Type B pancreatic cell (in vitro differentiated cells): ENCODE results near the gene SECTM1. TPM values are rescaled to one million over a fixed set of nuclear protein-coding genes. Genes with fewer than 3 reads are reported as not detected.

Experiments used
- DNase-seq: peaks from one replicate; pipeline ENCODE4 v3.0.0; 2021; ENCODE audit warnings: mixed read lengths; ENCODE audit not compliant: unreplicated experiment; ENCODE audit errors: extremely low spot score
- H3K27ac Mint-ChIP-seq: 2 replicates; pipeline ENCODE4 v1.8.0; 2021; ENCODE audit warnings: mild to moderate bottlenecking, mixed read lengths
- H3K27me3 Mint-ChIP-seq: 2 replicates; pipeline ENCODE4 v1.8.0; 2021; ENCODE audit warnings: mixed read lengths
- H3K36me3 Mint-ChIP-seq: 2 replicates; pipeline ENCODE4 v1.8.0; 2021; ENCODE audit warnings: mixed read lengths
- H3K4me1 Mint-ChIP-seq: one replicate; pipeline ENCODE4 v1.8.0; 2021; ENCODE audit warnings: mixed read lengths; ENCODE audit not compliant: unreplicated experiment
- H3K4me3 Mint-ChIP-seq: 2 replicates; pipeline ENCODE4 v1.8.0; 2021; ENCODE audit warnings: mild to moderate bottlenecking, mixed read lengths
- H3K9me3 Mint-ChIP-seq: 2 replicates; pipeline ENCODE4 v1.8.0; 2021; ENCODE audit warnings: mixed read lengths
- total RNA-seq: library from RNA; stranded (reverse); gene quantifications from 2 replicates; pipeline ENCODE4 v1.2.1, GENCODE V29; 2021; ENCODE audit warnings: low replicate concordance
- TF ChIP-seq, protein P1 (sequence below): fragments of 200-600 bp; sonication (generic); conservative IDR thresholded peaks from 2 replicates; pipeline ENCODE4 v1.5.0; 2021; ENCODE audit warnings: antibody characterized with exemption, mild to moderate bottlenecking

The SECTM1 gene
- total RNA-seq, 1 donor from 2014 or later: 13.2 TPM

DNA sequence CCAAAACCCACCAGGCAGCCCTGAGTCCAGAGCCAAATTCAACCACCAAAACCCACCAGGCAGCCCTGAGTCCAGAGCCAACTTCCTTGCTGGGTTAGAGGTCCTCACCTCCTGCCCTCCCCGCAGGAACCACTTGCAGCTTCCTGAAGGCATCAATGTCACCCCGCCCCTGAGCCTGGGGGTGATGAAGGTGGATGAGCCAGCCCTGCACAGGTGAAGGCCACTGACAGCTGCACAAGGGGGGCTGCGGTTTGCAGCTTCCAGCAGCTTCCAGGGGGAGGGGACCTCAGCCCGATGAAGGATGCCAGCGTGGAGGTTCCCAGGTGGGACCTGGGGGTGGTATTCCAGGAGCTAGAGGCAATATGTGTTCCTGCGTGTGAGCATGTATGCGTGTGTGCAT lies 52.5 kb downstream of the SECTM1 start:
- H3K27me3 Mint-ChIP-seq: no peaks in the 10 kb centered on the region
- no peak overlapping the region for H3K4me3 Mint-ChIP-seq
- H3K4me1 Mint-ChIP-seq: peaks cover 28% of the 10 kb centered on the region
- H3K27ac Mint-ChIP-seq: peak overlapping the region; percentile 72
- H3K36me3 Mint-ChIP-seq: no peaks in the 10 kb centered on the region
- TF ChIP-seq, protein P1, sequence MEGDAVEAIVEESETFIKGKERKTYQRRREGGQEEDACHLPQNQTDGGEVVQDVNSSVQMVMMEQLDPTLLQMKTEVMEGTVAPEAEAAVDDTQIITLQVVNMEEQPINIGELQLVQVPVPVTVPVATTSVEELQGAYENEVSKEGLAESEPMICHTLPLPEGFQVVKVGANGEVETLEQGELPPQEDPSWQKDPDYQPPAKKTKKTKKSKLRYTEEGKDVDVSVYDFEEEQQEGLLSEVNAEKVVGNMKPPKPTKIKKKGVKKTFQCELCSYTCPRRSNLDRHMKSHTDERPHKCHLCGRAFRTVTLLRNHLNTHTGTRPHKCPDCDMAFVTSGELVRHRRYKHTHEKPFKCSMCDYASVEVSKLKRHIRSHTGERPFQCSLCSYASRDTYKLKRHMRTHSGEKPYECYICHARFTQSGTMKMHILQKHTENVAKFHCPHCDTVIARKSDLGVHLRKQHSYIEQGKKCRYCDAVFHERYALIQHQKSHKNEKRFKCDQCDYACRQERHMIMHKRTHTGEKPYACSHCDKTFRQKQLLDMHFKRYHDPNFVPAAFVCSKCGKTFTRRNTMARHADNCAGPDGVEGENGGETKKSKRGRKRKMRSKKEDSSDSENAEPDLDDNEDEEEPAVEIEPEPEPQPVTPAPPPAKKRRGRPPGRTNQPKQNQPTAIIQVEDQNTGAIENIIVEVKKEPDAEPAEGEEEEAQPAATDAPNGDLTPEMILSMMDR: no peak
- no peak for DNase-seq
- H3K9me3 Mint-ChIP-seq: no peaks in the 10 kb centered on the region

DNA sequence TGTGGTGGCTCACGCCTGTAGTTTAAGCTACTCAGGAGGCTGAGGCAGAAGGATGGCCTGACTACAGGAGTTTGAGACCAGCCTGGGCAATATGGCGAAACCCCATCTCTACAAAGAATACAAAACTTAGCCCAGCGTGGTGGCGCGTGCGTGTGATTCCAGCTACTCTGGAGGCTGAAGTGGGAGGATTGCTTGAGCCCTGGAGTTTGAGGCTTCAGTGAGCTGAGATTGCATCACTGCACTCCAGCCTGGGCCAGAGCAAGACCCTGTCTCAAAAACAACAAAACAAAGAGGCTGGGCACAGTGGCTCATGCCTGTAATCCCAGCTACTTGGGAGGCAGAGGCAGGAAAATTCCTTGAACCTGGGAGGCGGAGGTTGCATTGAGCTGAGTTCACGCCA lies 53.0 kb downstream of the SECTM1 start:
- Mint-ChIP-seq H3K27ac (no peak overlapping the region), H3K27me3 (no peaks in the 10 kb centered on the region), H3K36me3 (no peaks in the 10 kb centered on the region), H3K4me3 (no peak overlapping the region), H3K4me1 (peaks cover 28% of the 10 kb centered on the region), H3K9me3 (no peaks in the 10 kb centered on the region)
- DNase-seq: no peak
- TF ChIP-seq, protein P1: no peak

DNA sequence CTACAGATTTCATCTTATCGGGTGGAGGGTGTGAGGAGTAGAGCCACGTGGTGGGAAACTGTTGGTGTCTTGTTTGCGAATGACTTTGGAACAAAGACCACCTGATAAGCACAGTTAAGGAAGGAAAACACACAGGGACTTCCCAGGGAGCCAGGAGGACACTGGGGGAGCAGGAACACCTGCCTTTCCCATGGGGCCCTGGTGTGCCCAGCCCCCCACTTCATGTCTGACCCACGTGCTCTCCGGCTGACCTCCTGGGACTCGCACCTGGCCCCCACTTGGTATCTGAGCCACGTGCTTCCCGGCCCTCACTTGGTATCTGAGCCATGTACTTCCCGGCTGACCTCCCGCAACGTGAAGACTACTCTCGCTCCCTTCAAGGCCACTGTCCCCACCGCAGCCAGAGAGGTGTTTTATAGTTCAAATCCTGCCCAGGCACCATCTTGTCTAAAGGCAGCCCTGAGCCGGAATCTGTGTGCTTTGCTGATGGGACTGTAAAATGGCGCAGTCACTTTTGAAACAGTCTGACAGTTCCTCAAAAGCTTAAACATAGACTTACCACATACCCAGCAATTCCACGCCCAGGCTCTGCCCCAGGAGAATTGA lies 54.7 kb downstream of the SECTM1 start:
- peak overlapping the region; percentile 54 for H3K4me3 Mint-ChIP-seq
- TF ChIP-seq, protein P1: no peak
- DNase-seq: no peak
- H3K4me1 Mint-ChIP-seq: peaks cover 30% of the 10 kb centered on the region
- H3K36me3 Mint-ChIP-seq: no peaks in the 10 kb centered on the region
- H3K27me3 Mint-ChIP-seq: no peaks in the 10 kb centered on the region
- H3K9me3 Mint-ChIP-seq: no peaks in the 10 kb centered on the region
- H3K27ac Mint-ChIP-seq: peak overlapping the region; percentile 85

DNA sequence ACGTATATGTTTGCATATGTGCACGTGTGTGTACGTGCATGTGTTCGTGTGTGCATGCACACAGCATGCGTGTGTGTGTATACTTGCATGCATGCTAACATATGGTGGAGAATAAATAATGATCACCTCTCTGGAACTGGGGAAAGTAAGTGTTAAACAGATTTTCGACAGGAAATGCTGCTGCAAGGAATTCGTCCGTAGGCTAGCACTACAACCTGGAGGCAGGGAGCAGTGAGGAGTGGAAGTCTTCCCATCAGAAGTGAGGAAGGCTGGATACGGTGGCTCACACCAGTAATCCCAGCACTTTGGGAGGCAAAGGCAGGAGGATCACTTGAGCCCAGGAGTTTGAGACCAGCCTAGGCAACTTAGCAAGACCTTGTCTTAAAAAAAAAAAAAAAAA lies 55.3 kb downstream of the SECTM1 start:
- Mint-ChIP-seq H3K9me3 (no peaks in the 10 kb centered on the region), H3K4me1 (peaks cover 30% of the 10 kb centered on the region), H3K27me3 (no peaks in the 10 kb centered on the region), H3K27ac (peak overlapping the region; percentile 85), H3K36me3 (no peaks in the 10 kb centered on the region), H3K4me3 (no peak overlapping the region)
- no peak for DNase-seq
- TF ChIP-seq, protein P1: no peak

DNA sequence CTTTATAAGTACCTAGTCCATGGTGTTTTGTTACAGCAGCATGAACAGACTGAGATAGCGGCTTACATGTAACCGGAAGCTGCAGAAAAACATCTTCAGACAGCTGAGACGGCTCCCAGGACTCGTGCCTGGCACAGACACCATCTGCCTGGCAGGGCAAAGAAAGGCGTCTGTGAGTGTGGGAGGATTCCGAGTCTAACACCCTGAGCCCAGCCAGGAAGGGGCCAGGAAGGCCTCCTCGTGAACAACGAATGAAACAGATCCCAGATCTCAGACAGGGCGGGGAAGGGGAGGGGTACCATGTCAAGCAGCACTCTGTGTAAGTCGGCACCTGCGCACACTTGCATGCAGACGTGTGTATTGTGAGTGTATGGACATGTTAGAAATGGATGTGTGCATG lies 55.7 kb downstream of the SECTM1 start:
- Mint-ChIP-seq H3K4me1 (peaks cover 30% of the 10 kb centered on the region), H3K27ac (peak overlapping the region; percentile 85), H3K36me3 (no peaks in the 10 kb centered on the region), H3K4me3 (no peak overlapping the region), H3K27me3 (no peaks in the 10 kb centered on the region), H3K9me3 (no peaks in the 10 kb centered on the region)
- no peak for DNase-seq
- TF ChIP-seq, protein P1: no peak
